MM.1S (cell line): ENCODE data around the gene SLC37A3.

Source experiments
- EZH2 ChIP-seq: fragments of 300-600 bp; sonication (generic); optimal IDR thresholded peaks from 2 replicates; pipeline ENCODE3; 2017; ENCODE audit warnings: low read depth, mild to moderate bottlenecking, antibody characterized with exemption, low read length, mixed read lengths
- EZH2phosphoT487 ChIP-seq: fragments of 300-600 bp; sonication (generic); IDR thresholded peaks from 2 replicates; pipeline ENCODE4 v1.6.1; 2018; ENCODE audit warnings: antibody characterized with exemption, low read length
- TF ChIP-seq, protein P1 (sequence below): fragments of 300-600 bp; sonication (generic); IDR thresholded peaks from 2 replicates; pipeline ENCODE4 v1.5.1; 2016; ENCODE audit warnings: antibody characterized with exemption, low read length, mixed read lengths

DNA sequence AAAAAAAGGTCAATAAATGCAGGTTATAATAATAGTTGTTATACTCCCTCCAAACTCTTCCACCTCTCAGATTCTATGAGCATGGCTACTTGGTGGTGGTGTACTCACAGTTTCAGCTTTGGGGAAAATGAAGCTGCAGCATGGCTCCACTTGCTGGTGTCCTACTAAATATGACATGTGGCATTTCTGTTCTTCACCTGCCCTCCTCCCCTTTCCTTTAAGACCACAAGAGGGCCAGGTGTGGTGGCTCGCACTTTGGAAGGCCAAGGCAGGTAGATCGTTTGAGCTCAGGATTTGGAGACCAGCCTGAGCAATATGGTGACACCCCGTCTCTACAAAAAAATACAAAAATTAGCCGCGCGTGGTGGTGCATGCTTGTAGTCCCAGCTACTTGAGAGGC is 101.1 kb downstream of the SLC37A3 start:
- TF ChIP-seq, protein P1, sequence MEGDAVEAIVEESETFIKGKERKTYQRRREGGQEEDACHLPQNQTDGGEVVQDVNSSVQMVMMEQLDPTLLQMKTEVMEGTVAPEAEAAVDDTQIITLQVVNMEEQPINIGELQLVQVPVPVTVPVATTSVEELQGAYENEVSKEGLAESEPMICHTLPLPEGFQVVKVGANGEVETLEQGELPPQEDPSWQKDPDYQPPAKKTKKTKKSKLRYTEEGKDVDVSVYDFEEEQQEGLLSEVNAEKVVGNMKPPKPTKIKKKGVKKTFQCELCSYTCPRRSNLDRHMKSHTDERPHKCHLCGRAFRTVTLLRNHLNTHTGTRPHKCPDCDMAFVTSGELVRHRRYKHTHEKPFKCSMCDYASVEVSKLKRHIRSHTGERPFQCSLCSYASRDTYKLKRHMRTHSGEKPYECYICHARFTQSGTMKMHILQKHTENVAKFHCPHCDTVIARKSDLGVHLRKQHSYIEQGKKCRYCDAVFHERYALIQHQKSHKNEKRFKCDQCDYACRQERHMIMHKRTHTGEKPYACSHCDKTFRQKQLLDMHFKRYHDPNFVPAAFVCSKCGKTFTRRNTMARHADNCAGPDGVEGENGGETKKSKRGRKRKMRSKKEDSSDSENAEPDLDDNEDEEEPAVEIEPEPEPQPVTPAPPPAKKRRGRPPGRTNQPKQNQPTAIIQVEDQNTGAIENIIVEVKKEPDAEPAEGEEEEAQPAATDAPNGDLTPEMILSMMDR, result no peak
- TF ChIP-seq EZH2phosphoT487 (no peak), EZH2 (no peak)
